Ascending aorta (tissue), 2 donors: ENCODE measurements around the gene SLC43A2. TPM values are rescaled to one million over a fixed set of nuclear protein-coding genes. Genes with fewer than 3 reads are reported as not detected.
"Not testable (repeated sequence)": the region's sequence is repeated elsewhere in the genome, so short reads cannot be mapped to it uniquely, and the experiment has no call there.

Source experiments
- DNase-seq, 2 donors: peaks; one replicate each; pipeline ENCODE4 v3.0.0-alpha.2; 2019; ENCODE audit warnings: low spot score in 2 of 2
- H3K27ac ChIP-seq, 2 donors: fragments of 200-600 bp; sonication (generic); one replicate each; pipeline ENCODE4 v1.5.1; 2016 to 2017; ENCODE audit warnings: mild to moderate bottlenecking in 1 of 2
- H3K27me3 ChIP-seq: fragments of 200-600 bp; sonication (generic); one replicate; pipeline ENCODE4 v1.5.1; 2017
- H3K36me3 ChIP-seq, 2 donors: fragments of 200-600 bp; sonication (generic); one replicate each; pipeline ENCODE4 v1.5.1; 2016
- H3K4me1 ChIP-seq, 2 donors: fragments of 200-600 bp; sonication (generic); one replicate each; pipeline ENCODE4 v1.5.1; 2016 to 2017; ENCODE audit warnings: mild to moderate bottlenecking in 1 of 2
- H3K4me3 ChIP-seq, 2 donors: fragments of 200-600 bp; sonication (generic); one replicate each; pipeline ENCODE4 v1.5.1; 2016 to 2017; ENCODE audit warnings: mild to moderate bottlenecking in 1 of 2
- H3K9me3 ChIP-seq, 2 donors: fragments of 200-600 bp; sonication (generic); one replicate each; pipeline ENCODE4 v1.5.1; 2016
- CTCF ChIP-seq, 3 experiments: fragments of 200-600 bp in 2 of 3; fragments of 450-650 bp in 1 of 3; sonication (generic) in 2 of 3; IDR thresholded peaks; one replicate each; pipeline ENCODE4 v1.5.1; 2016 to 2019; ENCODE audit warnings: antibody characterized with exemption in 3 of 3, mild to moderate bottlenecking in 1 of 3, moderate library complexity in 1 of 3
- intact Hi-C: fragments of 100-400 bp; cut with DNase I; formaldehyde crosslinking; loops from one replicate; pipeline ENCODE4 v1.15.1; 2023
- total RNA-seq: library from RNA; depleted of rRNA; stranded (reverse); fragments of >200 nt; gene quantifications from one replicate; pipeline ENCODE4 v1.1.0, GENCODE V29; 2016

SLC43A2 gene
- total RNA-seq = 27.6 TPM

- TF ChIP-seq CTCF (IDR thresholded peaks at IDR 0.05) = no peak
- peak in 1 of 2 donors; percentile 87 for DNase-seq
- peak within 1 kb of the TSS; percentile 72 to 86 for H3K27ac ChIP-seq
- H3K36me3 ChIP-seq = no peaks in the 10 kb centered on the region
- no peaks in the 10 kb centered on the region for H3K9me3 ChIP-seq
- no peaks in the 10 kb centered on the region for H3K27me3 ChIP-seq
- H3K4me3 ChIP-seq = peak within 1 kb of the TSS; percentile 65 to 80
- intact Hi-C loops = loop anchor here (1.0 to 10.0 kb wide), 3 partner anchors 21 to 263 kb away; partner anchors contain the start of genes PRPF8 and RILP
- H3K4me1 ChIP-seq = peaks cover 0 to 14% of the 10 kb centered on the region in 2 donors
Measured at GRCh38 chr17:1627982-1628855, at the start of gene SLC43A2. Gene SLC43A2, minus strand, starts transcription at chr17:1628834. Its CDS starts 960 bp downstream, at chr17:1627874.

GRCh38 chr17:1676401-1676800, 47.8 kb upstream of the SLC43A2 start:
- no peak for DNase-seq
- intact Hi-C loops = no loop called here
- no peaks in the 10 kb centered on the region for H3K4me1 ChIP-seq
- no peaks in the 10 kb centered on the region for H3K27me3 ChIP-seq
- H3K9me3 ChIP-seq = no peaks in the 10 kb centered on the region
- H3K36me3 ChIP-seq = peaks cover 98 to 100% of the 10 kb centered on the region in 2 donors
- no peak overlapping the region for H3K27ac ChIP-seq
- TF ChIP-seq CTCF (IDR thresholded peaks at IDR 0.05) = no peak
- no peak overlapping the region for H3K4me3 ChIP-seq

GRCh38 chr17:1673041-1673785, 44.6 kb upstream of the SLC43A2 start:
- H3K4me1 ChIP-seq = peaks cover 0 to 6% of the 10 kb centered on the region in 2 donors
- H3K9me3 ChIP-seq = no peaks in the 10 kb centered on the region
- H3K27me3 ChIP-seq = no peaks in the 10 kb centered on the region
- H3K27ac ChIP-seq = no peak overlapping the region
- no peak for TF ChIP-seq CTCF (IDR thresholded peaks at IDR 0.05)
- no peak for DNase-seq
- H3K4me3 ChIP-seq = no peak overlapping the region
- intact Hi-C loops = no loop called here
- peaks cover 90 to 94% of the 10 kb centered on the region in 2 donors for H3K36me3 ChIP-seq

- intact Hi-C loops, H3K4me1 ChIP-seq, DNase-seq, H3K27ac ChIP-seq, H3K4me3 ChIP-seq, H3K9me3 ChIP-seq, H3K27me3 ChIP-seq: not testable (repeated sequence)
- H3K36me3 ChIP-seq = peaks cover 72 to 90% of the 10 kb centered on the region in 2 donors
Measured at GRCh38 chr17:1663934-1664333, 35.3 kb upstream of the SLC43A2 start.

- TF ChIP-seq CTCF (IDR thresholded peaks at IDR 0.05) = no peak
- H3K27me3 ChIP-seq = no peaks in the 10 kb centered on the region
- no peaks in the 10 kb centered on the region for H3K9me3 ChIP-seq
- no peak overlapping the region for H3K27ac ChIP-seq
- no peaks in the 10 kb centered on the region for H3K4me1 ChIP-seq
- peaks cover 89 to 100% of the 10 kb centered on the region in 2 donors for H3K36me3 ChIP-seq
- intact Hi-C loops = no loop called here
- H3K4me3 ChIP-seq = no peak overlapping the region
- DNase-seq = no peak
Measured at GRCh38 chr17:1661045-1661444, 32.4 kb upstream of the SLC43A2 start.

GRCh38 chr17:1658100-1658499, 29.5 kb upstream of the SLC43A2 start:
- TF ChIP-seq CTCF (IDR thresholded peaks at IDR 0.05) = no peak
- Histone ChIP-seq H3K9me3 (no peaks in the 10 kb centered on the region), H3K27me3 (no peaks in the 10 kb centered on the region), H3K36me3 (peaks cover 100% of the 10 kb centered on the region in 2 donors), H3K4me3 (no peak overlapping the region), H3K4me1 (no peaks in the 10 kb centered on the region), H3K27ac (no peak overlapping the region)
- DNase-seq = no peak
- intact Hi-C loops = no loop called here
